Trophoblast cell (in vitro differentiated cells and primary cell): ENCODE results near the gene MOAP1.
"Not testable (repeated sequence)": the region's sequence is repeated elsewhere in the genome, so short reads cannot be mapped to it uniquely, and the experiment has no call there.

Experiments
- DNase-seq, 2 donors: peaks; one replicate each; pipeline ENCODE4 v3.0.0-alpha.2; 2016
- H2AFZ ChIP-seq: 2 replicates; pipeline ENCODE4 v1.6.1; 2013; ENCODE audit warnings: low read length, moderate library complexity, mild to moderate bottlenecking; ENCODE audit not compliant: insufficient read depth, poor library complexity
- H2AK5ac ChIP-seq: 2 replicates; pipeline ENCODE4 v1.6.1; 2013; ENCODE audit warnings: mild to moderate bottlenecking, low read length
- H2BK120ac ChIP-seq: 2 replicates; pipeline ENCODE4 v1.6.1; 2013; ENCODE audit warnings: low read length, mild to moderate bottlenecking, moderate library complexity; ENCODE audit not compliant: insufficient read depth, poor library complexity
- H2BK12ac ChIP-seq: 2 replicates; pipeline ENCODE4 v1.6.1; 2013; ENCODE audit warnings: mild to moderate bottlenecking, low read length, moderate library complexity
- H2BK5ac ChIP-seq: 2 replicates; pipeline ENCODE4 v1.6.1; 2013; ENCODE audit warnings: low read length, low read depth, moderate library complexity, mild to moderate bottlenecking; ENCODE audit not compliant: poor library complexity
- H3K14ac ChIP-seq: 2 replicates; pipeline ENCODE4 v1.6.1; 2013; ENCODE audit warnings: mild to moderate bottlenecking, low read length
- H3K18ac ChIP-seq: 2 replicates; pipeline ENCODE4 v1.6.1; 2013; ENCODE audit warnings: mild to moderate bottlenecking, low read length
- H3K23ac ChIP-seq: 2 replicates; pipeline ENCODE4 v1.6.1; 2013; ENCODE audit warnings: low read length
- H3K27ac ChIP-seq: 2 replicates; pipeline ENCODE4 v1.5.1; 2013; ENCODE audit warnings: low read depth, mild to moderate bottlenecking, inconsistent platforms, low read length, moderate library complexity
- H3K27me3 ChIP-seq: 2 replicates; pipeline ENCODE4 v1.6.1; 2013; ENCODE audit warnings: inconsistent platforms, mild to moderate bottlenecking, low read length, moderate library complexity; ENCODE audit not compliant: insufficient read depth
- H3K36me3 ChIP-seq, 2 experiments: 1 replicate in 1 of 2; 2 replicates in 1 of 2; pipeline ENCODE4 v1.6.1; 2013; ENCODE audit warnings: low read length in 2 of 2, mild to moderate bottlenecking in 2 of 2, moderate library complexity in 1 of 2; ENCODE audit not compliant: insufficient read depth in 2 of 2, control insufficient read depth in 1 of 2
- H3K4ac ChIP-seq: 2 replicates; pipeline ENCODE4 v1.6.1; 2013; ENCODE audit warnings: low read depth, mild to moderate bottlenecking, low read length, moderate library complexity
- H3K4me1 ChIP-seq, 2 experiments: 1 replicate in 1 of 2; 2 replicates in 1 of 2; pipeline ENCODE4 v1.6.1; 2013; ENCODE audit warnings: low read length in 2 of 2, mild to moderate bottlenecking in 2 of 2, moderate library complexity in 1 of 2; ENCODE audit not compliant: insufficient read depth in 2 of 2, control insufficient read depth in 1 of 2
- H3K4me2 ChIP-seq: 2 replicates; pipeline ENCODE4 v1.6.1; 2013; ENCODE audit warnings: inconsistent platforms, mild to moderate bottlenecking, low read length, moderate library complexity
- H3K4me3 ChIP-seq: 2 replicates; pipeline ENCODE4 v1.5.1; 2013; ENCODE audit warnings: mild to moderate bottlenecking, low read depth, low read length, inconsistent platforms
- H3K79me1 ChIP-seq: one replicate; pipeline ENCODE4 v1.6.1; 2013; ENCODE audit warnings: low read length
- H3K79me2 ChIP-seq: 2 replicates; pipeline ENCODE4 v1.6.1; 2013; ENCODE audit warnings: low read length, mild to moderate bottlenecking; ENCODE audit not compliant: control insufficient read depth, insufficient read depth, poor library complexity
- H3K9ac ChIP-seq: 2 replicates; pipeline ENCODE4 v1.6.1; 2013; ENCODE audit warnings: mild to moderate bottlenecking, low read length
- H3K9me3 ChIP-seq: 2 replicates; pipeline ENCODE4 v1.6.1; 2013; ENCODE audit warnings: low read depth, mild to moderate bottlenecking, control low read depth, inconsistent platforms, low read length; ENCODE audit not compliant: insufficient read depth
- H4K12ac ChIP-seq: 2 replicates; pipeline ENCODE4 v1.6.1; 2013; ENCODE audit warnings: low read depth, mild to moderate bottlenecking, low read length, moderate library complexity
- H4K8ac ChIP-seq: 2 replicates; pipeline ENCODE4 v1.6.1; 2013; ENCODE audit warnings: low read depth, mild to moderate bottlenecking, low read length, moderate library complexity
- H4K91ac ChIP-seq: one replicate; pipeline ENCODE4 v1.6.1; 2013; ENCODE audit warnings: low read depth, mild to moderate bottlenecking, low read length, moderate library complexity
- WGBS: extraction: QIAGEN DNeasy Blood & Tissue Kit; methylation state at CpG from one replicate; pipeline ENCODE4 v1.1.7; 2013; ENCODE audit warnings: missing lambda C conversion rate; ENCODE audit not compliant: insufficient read length, insufficient coverage; ENCODE audit errors: extremely low coverage; 5-methylcytosine and 5-hydroxymethylcytosine counted together

Gene MOAP1

DNA sequence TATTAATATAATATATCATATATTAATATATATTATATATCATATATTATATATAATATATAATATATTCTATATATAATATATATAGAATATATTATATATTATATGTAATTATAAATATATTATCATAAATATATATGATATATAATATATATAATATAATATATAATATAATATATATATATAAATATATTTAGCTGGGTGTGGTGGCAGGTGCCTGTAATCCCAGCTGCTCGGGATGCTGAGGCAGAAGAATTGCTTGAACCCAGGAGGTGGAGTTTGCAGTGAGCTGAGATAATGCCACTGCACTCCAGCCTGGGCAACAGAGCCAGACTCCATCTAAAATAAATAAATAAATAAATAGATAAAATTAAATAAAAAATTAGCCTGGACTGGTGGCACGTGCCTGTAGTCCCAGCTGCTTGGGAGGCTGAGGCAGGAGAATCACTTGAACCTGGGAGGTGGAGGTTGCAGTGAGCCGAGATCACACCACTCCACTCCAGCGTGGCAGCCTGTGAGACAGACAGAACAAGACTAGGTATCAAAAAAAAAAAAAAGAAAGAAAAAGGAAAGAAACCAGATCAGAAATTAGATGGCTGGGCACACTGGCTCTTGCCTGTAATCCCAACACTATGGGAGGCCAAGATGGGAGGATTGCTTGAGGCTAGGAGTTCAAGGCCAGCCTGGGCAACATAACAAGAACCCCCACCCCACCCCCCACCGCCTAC is 24.9 kb downstream of the MOAP1 start:
- WGBS: no CpG with 5 or more reads among the region's 5 CpGs
- H3K27me3 ChIP-seq, H3K18ac ChIP-seq: not testable (repeated sequence)

GRCh38 chr14:93158349-93158748 is 26.3 kb downstream of the MOAP1 start:
- H2AK5ac ChIP-seq: not testable (repeated sequence)

More for the DNA sequence above, 24.9 kb downstream of the MOAP1 start:
- H2AK5ac ChIP-seq, H2BK120ac ChIP-seq, H2BK5ac ChIP-seq, H2BK12ac ChIP-seq, H3K79me1 ChIP-seq, H3K4me3 ChIP-seq, H3K36me3 ChIP-seq, DNase-seq, H3K9me3 ChIP-seq, H3K14ac ChIP-seq, H3K4me1 ChIP-seq, H4K91ac ChIP-seq, H3K27ac ChIP-seq, H3K23ac ChIP-seq, H3K9ac ChIP-seq, H4K12ac ChIP-seq, H3K4me2 ChIP-seq, H4K8ac ChIP-seq, H2AFZ ChIP-seq, H3K79me2 ChIP-seq, H3K4ac ChIP-seq: not testable (repeated sequence)

DNA sequence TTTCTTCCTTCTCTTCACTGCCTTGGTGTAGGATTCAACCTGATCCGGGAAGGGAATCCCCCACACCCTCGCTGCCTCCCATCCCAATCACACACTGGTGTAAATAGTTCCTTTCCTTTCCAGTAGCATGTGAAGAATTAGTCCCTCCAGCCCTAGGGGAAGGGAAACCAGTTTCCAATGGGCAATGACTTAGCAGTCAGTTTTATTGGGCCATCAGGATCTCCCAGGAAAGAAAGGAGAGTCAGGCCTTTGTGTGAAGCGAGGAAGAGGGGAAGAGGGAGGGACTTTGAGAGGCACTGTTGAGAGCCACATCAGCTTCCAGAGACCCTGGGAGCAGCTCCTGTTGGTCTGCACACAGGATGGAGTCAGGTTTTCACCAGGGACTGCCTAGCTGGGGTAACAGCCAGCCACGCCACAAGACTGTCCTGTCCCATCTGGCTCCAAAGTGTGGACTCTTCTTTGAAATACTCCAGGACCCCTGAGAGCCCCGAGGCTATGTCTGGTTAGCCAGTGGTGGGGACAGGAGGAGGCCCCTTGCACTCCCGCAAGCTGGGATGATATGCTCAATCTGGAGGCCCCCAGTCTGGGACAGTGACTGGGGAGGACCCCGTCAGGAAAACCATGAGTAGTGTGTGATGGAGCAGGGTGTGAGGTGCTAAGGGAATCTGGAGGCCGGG is 27.9 kb downstream of the MOAP1 start:
- no peak overlapping the region for H3K9ac ChIP-seq
- H2BK120ac ChIP-seq: no peak overlapping the region
- no peak overlapping the region for H2AFZ ChIP-seq
- H3K4me1 ChIP-seq: peaks cover 0 to 7% of the 10 kb centered on the region in 2 experiments
- no peak overlapping the region for H3K23ac ChIP-seq
- no peak overlapping the region for H2BK5ac ChIP-seq
- no peak for DNase-seq
- whole genome bisulfite sequencing: no CpG with 5 or more reads among the region's 8 CpGs
- no peak overlapping the region for H3K4me2 ChIP-seq
- H2AK5ac ChIP-seq: no peak overlapping the region
- H4K8ac ChIP-seq: no peak overlapping the region
- H4K91ac ChIP-seq: no peak overlapping the region
- no peak overlapping the region for H3K27ac ChIP-seq
- H3K36me3 ChIP-seq: no peaks in the 10 kb centered on the region
- no peaks in the 10 kb centered on the region for H3K27me3 ChIP-seq
- no peak overlapping the region for H4K12ac ChIP-seq
- H3K18ac ChIP-seq: no peak overlapping the region
- H3K79me2 ChIP-seq: no peaks in the 10 kb centered on the region
- H3K4ac ChIP-seq: no peak overlapping the region
- H2BK12ac ChIP-seq: no peak overlapping the region
- no peak overlapping the region for H3K4me3 ChIP-seq
- no peaks in the 10 kb centered on the region for H3K9me3 ChIP-seq
- H3K79me1 ChIP-seq: no peaks in the 10 kb centered on the region
- no peak overlapping the region for H3K14ac ChIP-seq

More at GRCh38 chr14:93158349-93158748, 26.3 kb downstream of the MOAP1 start:
- not testable (repeated sequence) for H3K4ac ChIP-seq, H3K9ac ChIP-seq, H3K14ac ChIP-seq, H4K8ac ChIP-seq, H2AFZ ChIP-seq, H4K91ac ChIP-seq, H3K18ac ChIP-seq, H2BK120ac ChIP-seq, H2BK12ac ChIP-seq, H3K36me3 ChIP-seq, H3K23ac ChIP-seq, H3K79me2 ChIP-seq, H3K4me1 ChIP-seq, H3K4me3 ChIP-seq, H4K12ac ChIP-seq, H3K27ac ChIP-seq, H3K27me3 ChIP-seq, H2BK5ac ChIP-seq, H3K9me3 ChIP-seq, H3K79me1 ChIP-seq, DNase-seq, H3K4me2 ChIP-seq
- WGBS: no CpG with 5 or more reads among the region's 7 CpGs

DNA sequence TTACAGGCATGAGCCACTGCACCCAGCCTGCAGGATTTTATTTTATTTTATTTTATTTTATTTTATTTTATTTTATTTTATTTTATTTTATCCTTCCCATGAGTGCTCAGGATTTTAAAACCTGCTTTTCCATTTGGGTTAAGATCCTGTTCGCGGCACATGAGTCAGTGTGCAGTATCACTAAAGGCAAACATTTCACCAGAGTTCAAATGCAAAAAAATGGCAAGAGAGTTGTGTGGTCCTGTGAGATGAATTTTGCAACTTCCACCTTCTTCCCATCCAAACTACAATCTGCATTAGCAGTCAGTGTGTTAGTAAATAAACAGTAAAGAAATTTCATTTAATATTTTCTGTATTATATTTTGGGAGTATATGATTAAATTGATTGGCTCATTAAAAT is 29.0 kb downstream of the MOAP1 start:
- Histone ChIP-seq H3K4me3 (no peak overlapping the region), H3K14ac (no peak overlapping the region), H3K9me3 (no peaks in the 10 kb centered on the region), H3K9ac (no peak overlapping the region), H3K36me3 (no peaks in the 10 kb centered on the region), H3K79me2 (no peaks in the 10 kb centered on the region), H3K4ac (no peak overlapping the region), H2AFZ (no peak overlapping the region), H4K8ac (no peak overlapping the region), H4K91ac (no peak overlapping the region), H3K23ac (no peak overlapping the region), H3K27me3 (no peaks in the 10 kb centered on the region), H4K12ac (no peak overlapping the region), H3K79me1 (no peaks in the 10 kb centered on the region), H2BK5ac (no peak overlapping the region), H3K4me2 (no peak overlapping the region), H3K18ac (no peak overlapping the region), H2BK120ac (no peak overlapping the region), H3K4me1 (peaks cover 0 to 7% of the 10 kb centered on the region in 2 experiments), H2AK5ac (no peak overlapping the region), H3K27ac (no peak overlapping the region), H2BK12ac (no peak overlapping the region)
- DNase-seq: no peak
- no CpG with 5 or more reads among the region's 2 CpGs for WGBS
